Upper lobe of left lung (tissue), 4 donors: ENCODE measurements around the gene AFAP1L1.

Experiments used
- CTCF ChIP-seq, 6 experiments: fragments of 450-650 bp in 4 of 6; fragments of 200-600 bp in 2 of 6; sonication (generic) in 2 of 6; IDR thresholded peaks; one replicate each; pipeline ENCODE4 v1.5.1; 2016 to 2019; ENCODE audit warnings: antibody characterized with exemption in 6 of 6
- EP300 ChIP-seq, 4 donors: sonication (generic); formaldehyde crosslinking; IDR thresholded peaks; one replicate each; pipeline ENCODE4 v1.5.1; 2017; ENCODE audit warnings: antibody characterized with exemption in 4 of 4, control low read depth in 2 of 4
- POLR2A ChIP-seq, 4 donors: fragments of 450-650 bp; IDR thresholded peaks; one replicate each; pipeline ENCODE4 v1.5.1; 2016 to 2017; ENCODE audit warnings: antibody characterized with exemption in 4 of 4, mild to moderate bottlenecking in 2 of 4
- POLR2AphosphoS5 ChIP-seq, 2 donors: sonication (generic); formaldehyde crosslinking; IDR thresholded peaks; one replicate each; pipeline ENCODE4 v1.5.1; 2017; ENCODE audit warnings: antibody characterized with exemption in 2 of 2

GRCh38 chr5:149277801-149278200, 6.1 kb downstream of the AFAP1L1 start:
- TF ChIP-seq POLR2AphosphoS5 (IDR thresholded peaks at IDR 0.05), result no peak
- TF ChIP-seq CTCF (IDR thresholded peaks at IDR 0.05), result no peak
- no peak for TF ChIP-seq POLR2A (IDR thresholded peaks at IDR 0.05)
- TF ChIP-seq EP300 (IDR thresholded peaks at IDR 0.05), result no peak
